ENCODE data around the gene CADM3.

Gene CADM3

DNA sequence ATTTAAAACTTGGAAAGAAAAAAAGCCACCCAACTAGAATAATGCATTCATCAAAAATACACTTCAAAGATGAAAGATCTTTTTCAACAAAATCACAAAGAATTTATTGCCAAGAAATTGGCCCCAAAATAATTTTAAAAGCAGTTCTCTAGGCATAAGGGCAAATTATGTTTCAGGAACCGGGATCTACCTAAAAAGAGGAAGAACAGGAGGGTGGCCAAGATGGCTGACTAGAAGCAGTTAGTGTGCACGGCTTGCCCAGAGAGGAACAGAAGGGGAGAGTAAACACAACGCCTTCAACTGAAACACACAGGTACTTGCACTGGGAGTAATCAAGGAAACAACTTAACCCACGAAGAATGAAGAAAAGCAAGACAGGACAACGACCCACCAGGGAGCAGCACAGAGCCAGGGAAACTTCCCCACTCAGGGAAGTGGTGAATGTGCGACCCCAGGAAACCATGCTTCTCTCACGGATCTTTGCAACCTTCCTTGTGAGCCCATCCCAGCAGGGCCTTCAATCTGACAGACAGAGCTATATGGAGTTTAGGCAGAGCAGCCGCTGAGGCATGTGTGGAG lies 79.3 kb downstream of the CADM3 start:
- H3K4me3 ChIP-seq (ENCODE audit: low read depth, low read length), result no peak overlapping the region
- DNase-seq (ENCODE audit: low read depth), result no peak
- TF ChIP-seq, protein P1, sequence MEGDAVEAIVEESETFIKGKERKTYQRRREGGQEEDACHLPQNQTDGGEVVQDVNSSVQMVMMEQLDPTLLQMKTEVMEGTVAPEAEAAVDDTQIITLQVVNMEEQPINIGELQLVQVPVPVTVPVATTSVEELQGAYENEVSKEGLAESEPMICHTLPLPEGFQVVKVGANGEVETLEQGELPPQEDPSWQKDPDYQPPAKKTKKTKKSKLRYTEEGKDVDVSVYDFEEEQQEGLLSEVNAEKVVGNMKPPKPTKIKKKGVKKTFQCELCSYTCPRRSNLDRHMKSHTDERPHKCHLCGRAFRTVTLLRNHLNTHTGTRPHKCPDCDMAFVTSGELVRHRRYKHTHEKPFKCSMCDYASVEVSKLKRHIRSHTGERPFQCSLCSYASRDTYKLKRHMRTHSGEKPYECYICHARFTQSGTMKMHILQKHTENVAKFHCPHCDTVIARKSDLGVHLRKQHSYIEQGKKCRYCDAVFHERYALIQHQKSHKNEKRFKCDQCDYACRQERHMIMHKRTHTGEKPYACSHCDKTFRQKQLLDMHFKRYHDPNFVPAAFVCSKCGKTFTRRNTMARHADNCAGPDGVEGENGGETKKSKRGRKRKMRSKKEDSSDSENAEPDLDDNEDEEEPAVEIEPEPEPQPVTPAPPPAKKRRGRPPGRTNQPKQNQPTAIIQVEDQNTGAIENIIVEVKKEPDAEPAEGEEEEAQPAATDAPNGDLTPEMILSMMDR (IDR thresholded peaks at IDR 0.05; ENCODE audit: low read depth, low read length, missing control alignments), result no peak

Data from GM12864 (cell line).